ENCODE results near the gene ADH1C. TPM values are rescaled to one million over a fixed set of nuclear protein-coding genes. Genes with fewer than 3 reads are reported as not detected.

ADH1C gene
- total RNA-seq, 1 donor, result 1.4 TPM

DNA sequence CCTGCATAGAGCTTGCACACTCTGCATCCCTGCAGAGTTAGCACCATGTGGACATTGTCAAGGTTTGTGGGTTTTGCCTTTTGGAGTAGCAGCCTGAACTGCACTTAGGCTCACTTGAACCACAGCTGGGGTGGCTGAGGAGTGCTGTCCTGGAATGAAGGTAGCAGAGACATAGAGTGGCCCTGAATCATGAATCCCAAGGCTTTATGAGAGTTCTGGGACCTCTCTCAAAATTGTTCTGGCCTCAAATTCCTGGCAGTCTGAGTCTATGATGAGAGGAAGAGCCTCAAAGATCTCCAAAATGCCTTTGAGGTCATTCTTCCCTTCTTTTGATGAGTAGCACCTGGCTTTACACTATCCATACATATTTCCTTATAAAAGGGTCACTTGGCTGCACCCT is 37.1 kb upstream of the ADH1C start:
- peak; percentile 79 for DNase-seq (ENCODE audit: low read depth)
- H3K4me3 ChIP-seq (ENCODE audit: low read depth, low read length), result no peak overlapping the region
- TF ChIP-seq, protein P1, sequence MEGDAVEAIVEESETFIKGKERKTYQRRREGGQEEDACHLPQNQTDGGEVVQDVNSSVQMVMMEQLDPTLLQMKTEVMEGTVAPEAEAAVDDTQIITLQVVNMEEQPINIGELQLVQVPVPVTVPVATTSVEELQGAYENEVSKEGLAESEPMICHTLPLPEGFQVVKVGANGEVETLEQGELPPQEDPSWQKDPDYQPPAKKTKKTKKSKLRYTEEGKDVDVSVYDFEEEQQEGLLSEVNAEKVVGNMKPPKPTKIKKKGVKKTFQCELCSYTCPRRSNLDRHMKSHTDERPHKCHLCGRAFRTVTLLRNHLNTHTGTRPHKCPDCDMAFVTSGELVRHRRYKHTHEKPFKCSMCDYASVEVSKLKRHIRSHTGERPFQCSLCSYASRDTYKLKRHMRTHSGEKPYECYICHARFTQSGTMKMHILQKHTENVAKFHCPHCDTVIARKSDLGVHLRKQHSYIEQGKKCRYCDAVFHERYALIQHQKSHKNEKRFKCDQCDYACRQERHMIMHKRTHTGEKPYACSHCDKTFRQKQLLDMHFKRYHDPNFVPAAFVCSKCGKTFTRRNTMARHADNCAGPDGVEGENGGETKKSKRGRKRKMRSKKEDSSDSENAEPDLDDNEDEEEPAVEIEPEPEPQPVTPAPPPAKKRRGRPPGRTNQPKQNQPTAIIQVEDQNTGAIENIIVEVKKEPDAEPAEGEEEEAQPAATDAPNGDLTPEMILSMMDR (IDR thresholded peaks at IDR 0.05; ENCODE audit: insufficient read depth, low read length), result no peak

DNA sequence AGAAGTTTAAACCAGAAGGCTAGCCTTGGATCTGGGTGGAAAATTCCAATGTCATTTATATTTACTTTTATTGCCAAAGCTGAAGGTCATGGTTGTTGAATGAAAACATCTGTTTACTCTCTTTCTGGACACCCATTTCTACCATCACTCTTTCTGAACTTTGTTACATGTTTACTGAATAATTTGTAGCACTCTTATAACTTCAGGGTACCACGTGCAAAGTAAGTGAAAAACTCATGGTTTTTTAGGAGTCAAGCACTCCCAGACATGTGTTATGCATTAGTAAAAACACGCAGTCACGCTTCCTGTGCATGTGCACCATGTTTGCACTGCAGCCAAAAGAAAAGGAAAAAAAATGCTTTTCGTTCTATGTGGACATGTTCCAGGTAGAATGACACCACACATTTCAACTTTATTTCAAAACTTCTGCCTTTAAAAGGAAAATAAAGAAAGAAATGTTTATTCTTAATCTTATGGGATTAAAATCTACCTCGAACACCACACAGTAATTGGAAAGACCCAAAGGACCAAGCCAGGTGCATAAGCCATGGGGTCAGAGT is 31.4 kb upstream of the ADH1C start:
- TF ChIP-seq, protein P1 (IDR thresholded peaks at IDR 0.05; ENCODE audit: insufficient read depth, low read length), result no peak
- peak; percentile 100 for DNase-seq (ENCODE audit: low read depth)

DNA sequence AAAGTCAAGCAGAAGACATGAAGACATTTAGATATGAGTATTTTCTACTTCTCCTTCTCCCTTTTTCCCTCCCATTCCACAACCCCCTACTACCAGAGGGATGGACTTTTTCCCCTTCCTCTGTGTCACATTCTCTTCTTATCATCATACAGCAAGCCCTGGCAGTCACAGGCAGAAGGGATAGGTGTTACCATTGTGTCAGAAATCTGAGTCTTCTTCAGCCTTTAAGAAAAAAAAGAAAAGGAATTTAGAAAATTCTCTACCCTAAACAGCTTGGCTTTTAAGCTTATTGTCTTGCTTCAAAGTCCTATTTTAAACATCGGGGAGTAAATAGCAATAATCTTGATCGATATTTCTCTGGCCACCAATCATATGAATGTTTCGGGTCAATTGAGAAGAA is 30.9 kb upstream of the ADH1C start:
- no peak for DNase-seq (ENCODE audit: low read depth)
- TF ChIP-seq, protein P1 (IDR thresholded peaks at IDR 0.05; ENCODE audit: insufficient read depth, low read length), result no peak
- H3K4me3 ChIP-seq (ENCODE audit: low read depth, low read length), result no peak overlapping the region

More for the DNA sequence above, 31.4 kb upstream of the ADH1C start:
- H3K4me3 ChIP-seq (ENCODE audit: low read depth, low read length), result no peak overlapping the region

DNA sequence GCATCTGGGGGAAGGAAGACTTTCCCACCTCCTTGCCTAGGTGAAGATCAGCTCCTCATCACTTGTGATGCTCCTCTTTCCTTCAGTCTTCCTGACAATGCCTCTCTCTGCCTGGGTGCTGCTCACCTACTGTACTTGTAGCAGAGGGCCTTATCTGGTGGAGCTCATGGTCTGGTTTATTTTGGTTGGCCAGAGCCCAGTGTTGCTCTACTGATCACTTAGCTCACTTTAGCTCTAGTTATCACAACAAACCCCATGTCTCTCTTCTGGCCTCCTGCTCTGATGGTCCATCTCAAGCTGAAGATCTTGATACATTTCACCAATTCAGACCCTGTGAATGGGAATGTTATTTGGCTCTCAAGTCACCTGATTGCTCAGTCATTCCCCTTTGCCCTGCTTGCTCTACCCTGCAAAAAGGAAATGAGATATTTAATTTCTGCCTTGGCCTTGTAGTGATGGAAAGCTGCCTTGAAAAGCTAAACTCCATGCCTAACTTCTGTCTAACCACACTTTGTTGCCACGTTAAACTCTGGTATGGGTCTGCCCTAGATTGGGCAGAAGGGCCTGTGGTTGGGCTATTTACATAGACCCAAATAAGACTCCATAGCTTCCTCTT is 30.3 kb upstream of the ADH1C start:
- DNase-seq (ENCODE audit: low read depth), result peak; percentile 76
- TF ChIP-seq, protein P1 (IDR thresholded peaks at IDR 0.05; ENCODE audit: insufficient read depth, low read length), result no peak
- H3K4me3 ChIP-seq (ENCODE audit: low read depth, low read length), result no peak overlapping the region

DNA sequence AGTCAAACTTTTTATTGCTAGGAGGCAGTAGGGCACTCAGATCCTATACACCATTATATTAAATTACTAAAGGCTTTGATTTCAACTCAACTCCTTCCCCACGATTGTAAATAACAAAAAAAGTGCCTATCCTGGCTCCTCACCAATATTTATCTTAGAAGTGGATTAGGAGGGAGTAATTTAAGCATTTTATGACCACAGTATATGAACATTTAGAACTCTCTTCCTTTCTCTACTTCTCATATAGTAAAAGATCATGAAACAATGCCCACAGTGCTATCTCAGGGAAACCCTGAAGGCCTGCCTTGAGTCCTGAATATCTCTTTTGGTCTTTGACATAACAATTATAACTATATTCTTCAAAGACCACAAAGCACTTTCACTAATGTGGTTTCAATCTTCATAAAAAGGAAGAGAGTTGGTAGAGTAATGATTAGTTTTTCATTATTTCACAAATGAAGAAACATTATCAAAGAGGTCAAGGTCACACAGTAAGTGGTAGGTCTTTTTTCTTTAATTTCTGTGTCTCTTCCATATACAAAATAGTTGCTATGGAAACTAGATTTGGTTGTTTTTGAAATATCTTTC is 29.1 kb upstream of the ADH1C start:
- TF ChIP-seq, protein P1 (IDR thresholded peaks at IDR 0.05; ENCODE audit: insufficient read depth, low read length), result no peak
- DNase-seq (ENCODE audit: low read depth), result no peak
- no peak overlapping the region for H3K4me3 ChIP-seq (ENCODE audit: low read depth, low read length)

DNA sequence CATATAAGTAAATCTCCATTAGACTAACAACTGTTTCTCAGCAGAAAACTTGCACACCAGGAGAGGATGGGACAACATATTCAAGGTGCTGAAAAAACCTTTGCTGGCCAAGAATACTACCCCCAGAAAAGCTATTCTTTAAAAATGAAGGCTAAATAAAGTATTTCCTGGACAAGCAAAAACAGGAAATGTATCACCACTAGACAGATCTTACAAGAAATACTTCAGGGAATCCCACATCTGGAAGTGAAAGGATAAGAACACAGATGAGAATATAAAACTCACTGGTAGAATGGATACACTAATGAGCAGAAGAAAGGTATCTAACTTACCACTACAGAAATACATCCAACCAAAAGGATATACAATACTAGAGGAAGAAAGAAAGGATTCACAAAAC is 27.0 kb upstream of the ADH1C start:
- peak; percentile 65 for DNase-seq (ENCODE audit: low read depth)
- TF ChIP-seq, protein P1 (IDR thresholded peaks at IDR 0.05; ENCODE audit: insufficient read depth, low read length), result no peak

More for the DNA sequence above, 27.0 kb upstream of the ADH1C start:
- no peak overlapping the region for H3K4me3 ChIP-seq (ENCODE audit: low read depth, low read length)
